Left cardiac atrium (tissue), 4 donors: Measurements from ENCODE around the gene ZFP90. TPM values are rescaled to one million over a fixed set of nuclear protein-coding genes. Genes with fewer than 3 reads are reported as not detected.
"Not testable (repeated sequence)": the region's sequence is repeated elsewhere in the genome, so short reads cannot be mapped to it uniquely, and the experiment has no call there.

ENCODE experiments used
- ATAC-seq, 2 donors: fragments of 200-7000 bp; cut with Tn5 transposase; one replicate each; pipeline ENCODE4 v1.9.1; 2020; ENCODE audit warnings: mild to moderate bottlenecking in 2 of 2, moderate library complexity in 2 of 2
- DNase-seq: peaks from one replicate; pipeline ENCODE4 v3.0.0-alpha.2; 2020
- intact Hi-C, 2 donors: fragments of 100-400 bp; cut with DNase I; formaldehyde crosslinking; loops; one replicate each; pipeline versions ENCODE4 v1.14.1 to v1.15.1; 2022 to 2023
- total RNA-seq, 2 donors: library from RNA; stranded (reverse); fragmentation: NEBNext Ultra II Directional; extraction: Animal tissue kit (Norgen Biotek cat#: 25700); gene quantifications; one replicate each; pipeline ENCODE4 v1.2.1, GENCODE V29; 2021
- donor health status: DM: no; HTN: yes; CAD: no.
- donor health status: DM: no; HTN: yes; CAD: no; lungs with severe emphysema.
- donor health status: DM: yes; HTN: yes; CAD: no.
- donor health status: Dilated cardiomyopathy.

ZFP90 gene
- total RNA-seq, 2 donors from 2014 or later: 10.5 to 13.2 TPM

DNA sequence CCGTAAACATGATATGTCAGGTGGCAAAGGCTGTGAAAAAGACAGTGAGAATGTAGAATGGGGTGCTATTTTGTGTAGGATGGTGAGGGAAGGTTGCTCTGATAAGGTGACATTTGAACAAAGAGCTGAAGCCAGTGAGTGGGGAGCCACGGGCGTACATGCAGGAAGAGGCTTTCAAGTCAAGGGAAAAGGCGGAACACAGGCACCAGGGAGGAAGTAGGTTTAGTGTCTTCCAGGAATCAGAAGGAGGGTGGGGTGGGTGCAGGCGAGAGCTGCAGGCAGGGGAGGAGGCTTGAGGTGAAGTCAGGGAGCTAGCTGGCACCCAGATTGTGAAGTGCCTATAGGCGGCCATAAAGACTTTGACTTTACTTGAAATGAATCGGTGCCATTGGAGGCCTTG, 14.1 kb downstream of the ZFP90 start:
- ATAC-seq (no peak), DNase-seq (no peak)
- intact Hi-C loops: no loop called here

DNA sequence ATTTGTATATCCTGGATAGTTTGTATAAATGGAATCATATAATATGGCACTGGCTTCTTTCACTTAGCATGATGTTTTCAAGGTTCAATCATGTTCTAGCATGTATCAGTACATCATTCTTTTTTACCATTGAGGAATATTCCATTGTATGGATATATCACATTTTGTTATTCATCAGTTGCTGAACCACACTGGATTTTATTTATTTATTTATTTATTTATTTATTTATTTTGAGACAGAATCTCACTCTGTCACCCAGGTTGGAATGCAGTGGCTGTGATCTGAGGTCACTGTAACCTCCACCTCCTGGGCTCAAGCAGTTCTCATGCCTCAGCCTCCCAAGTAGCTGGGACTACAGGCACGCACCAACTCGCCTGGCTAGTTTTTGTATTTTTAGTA, 21.2 kb downstream of the ZFP90 start:
- DNase-seq, ATAC-seq, intact Hi-C loops: not testable (repeated sequence)

DNA sequence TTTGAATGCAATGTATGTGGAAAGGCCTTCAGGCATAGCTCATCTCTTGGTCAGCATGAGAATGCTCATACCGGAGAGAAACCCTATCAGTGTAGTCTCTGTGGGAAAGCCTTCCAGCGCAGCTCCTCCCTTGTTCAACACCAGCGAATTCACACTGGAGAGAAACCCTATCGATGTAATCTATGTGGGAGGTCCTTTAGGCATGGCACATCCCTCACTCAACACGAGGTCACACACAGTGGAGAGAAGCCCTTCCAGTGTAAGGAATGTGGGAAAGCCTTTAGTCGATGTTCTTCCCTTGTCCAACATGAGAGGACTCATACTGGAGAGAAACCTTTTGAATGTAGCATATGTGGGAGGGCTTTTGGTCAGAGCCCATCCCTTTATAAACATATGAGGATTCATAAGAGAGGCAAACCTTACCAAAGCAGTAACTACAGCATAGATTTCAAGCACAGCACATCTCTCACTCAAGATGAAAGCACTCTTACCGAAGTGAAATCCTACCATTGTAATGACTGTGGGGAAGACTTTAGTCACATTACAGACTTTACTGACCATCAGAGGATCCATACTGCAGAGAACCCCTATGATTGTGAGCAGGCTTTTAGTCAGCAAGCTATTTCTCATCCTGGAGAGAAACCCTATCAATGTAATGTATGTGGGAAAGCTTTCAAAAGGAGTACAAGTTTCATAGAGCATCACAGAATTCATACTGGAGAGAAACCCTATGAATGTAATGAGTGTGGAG, 24.7 kb downstream of the ZFP90 start:
- ATAC-seq: no peak
- no peak for DNase-seq
- intact Hi-C loops: no loop called here

DNA sequence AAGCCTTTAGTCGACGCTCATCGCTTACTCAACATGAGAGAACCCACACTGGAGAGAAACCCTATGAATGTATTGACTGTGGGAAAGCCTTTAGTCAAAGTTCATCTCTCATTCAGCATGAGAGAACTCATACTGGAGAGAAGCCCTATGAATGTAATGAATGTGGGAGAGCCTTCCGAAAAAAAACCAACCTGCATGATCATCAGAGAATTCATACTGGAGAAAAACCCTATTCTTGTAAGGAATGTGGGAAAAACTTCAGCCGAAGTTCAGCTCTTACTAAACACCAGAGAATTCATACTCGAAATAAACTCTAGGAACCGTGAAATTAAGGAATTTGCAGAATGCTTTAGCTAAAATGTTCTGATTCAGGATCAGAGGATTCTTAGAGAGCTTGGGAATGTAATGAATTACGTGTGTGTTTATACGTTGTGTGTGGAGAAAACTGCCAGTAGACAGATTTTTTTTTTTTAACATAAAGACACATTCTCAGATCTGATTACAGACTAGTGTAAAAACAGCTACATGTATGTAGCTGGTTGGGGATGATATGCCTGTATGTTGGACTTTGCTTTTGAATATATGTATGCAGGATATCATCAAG, 25.4 kb downstream of the ZFP90 start:
- intact Hi-C loops: no loop called here

DNA sequence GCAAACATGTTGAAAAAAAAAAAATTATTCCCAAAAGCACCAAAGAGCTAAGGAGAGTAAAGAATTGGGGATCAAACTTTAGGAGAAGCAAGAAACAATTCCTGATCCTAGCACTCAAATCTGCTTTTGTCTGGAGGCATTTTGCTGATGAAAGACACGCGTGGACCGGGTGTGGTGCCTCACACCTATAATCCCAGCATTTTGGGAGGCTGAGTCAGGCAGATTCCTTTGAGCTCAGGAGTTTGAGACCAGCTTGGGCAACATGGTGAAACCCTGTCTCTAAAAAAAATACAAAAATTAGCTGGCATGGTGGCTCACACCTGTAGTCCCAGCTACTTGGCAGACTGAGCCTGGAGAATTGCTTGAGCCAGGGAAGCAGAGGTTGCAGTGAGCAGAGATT, 35.4 kb downstream of the ZFP90 start:
- intact Hi-C loops: no loop called here

More for the DNA sequence above, 25.4 kb downstream of the ZFP90 start:
- DNase-seq: no peak
- ATAC-seq: no peak

DNA sequence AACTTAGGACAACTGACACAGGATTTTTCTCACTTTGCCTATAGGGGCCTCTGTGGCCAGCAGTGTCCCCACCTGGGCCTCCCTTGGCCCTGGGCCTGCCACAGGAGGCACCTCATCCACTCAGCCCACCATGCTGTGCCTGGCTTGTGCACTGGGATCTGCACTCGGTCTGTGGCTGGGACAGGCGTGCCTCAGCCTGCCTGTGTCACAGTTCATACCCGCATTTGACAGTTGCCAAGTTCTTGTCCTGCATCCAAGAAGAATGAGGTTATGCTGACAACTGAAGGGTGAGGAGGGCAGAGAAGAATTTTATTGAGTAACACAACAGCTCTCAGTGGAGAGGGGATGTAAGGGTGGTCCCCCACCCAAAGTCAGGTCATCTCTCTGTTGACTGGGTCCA, 36.0 kb downstream of the ZFP90 start:
- intact Hi-C loops: no loop called here
- ATAC-seq: no peak
- DNase-seq: no peak

More for the DNA sequence above, 35.4 kb downstream of the ZFP90 start:
- ATAC-seq (no peak), DNase-seq (no peak)

DNA sequence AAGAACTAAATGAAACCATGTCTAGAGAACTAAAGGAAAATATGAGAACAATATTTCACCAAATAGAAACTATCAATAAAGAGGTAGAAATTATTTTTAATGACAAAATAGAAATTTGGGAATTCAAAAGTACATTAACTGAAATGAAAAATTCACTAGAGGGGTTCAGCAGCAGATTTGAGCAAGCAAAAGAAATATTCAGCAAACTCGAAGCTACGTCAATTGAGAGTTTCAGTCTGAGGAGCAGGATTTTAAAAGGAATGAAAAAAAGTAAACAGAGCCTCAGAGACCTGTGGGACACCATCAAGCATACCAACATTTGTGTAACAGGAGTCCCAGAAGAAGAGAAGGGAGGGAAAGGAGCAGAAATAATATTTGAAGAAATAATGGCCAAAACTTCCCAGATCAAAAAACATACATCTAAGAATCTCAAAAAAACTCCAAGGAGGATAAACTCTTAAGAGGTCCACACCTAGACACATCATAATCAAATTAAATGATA, 38.3 kb downstream of the ZFP90 start:
- intact Hi-C loops: no loop called here
- DNase-seq: no peak

DNA sequence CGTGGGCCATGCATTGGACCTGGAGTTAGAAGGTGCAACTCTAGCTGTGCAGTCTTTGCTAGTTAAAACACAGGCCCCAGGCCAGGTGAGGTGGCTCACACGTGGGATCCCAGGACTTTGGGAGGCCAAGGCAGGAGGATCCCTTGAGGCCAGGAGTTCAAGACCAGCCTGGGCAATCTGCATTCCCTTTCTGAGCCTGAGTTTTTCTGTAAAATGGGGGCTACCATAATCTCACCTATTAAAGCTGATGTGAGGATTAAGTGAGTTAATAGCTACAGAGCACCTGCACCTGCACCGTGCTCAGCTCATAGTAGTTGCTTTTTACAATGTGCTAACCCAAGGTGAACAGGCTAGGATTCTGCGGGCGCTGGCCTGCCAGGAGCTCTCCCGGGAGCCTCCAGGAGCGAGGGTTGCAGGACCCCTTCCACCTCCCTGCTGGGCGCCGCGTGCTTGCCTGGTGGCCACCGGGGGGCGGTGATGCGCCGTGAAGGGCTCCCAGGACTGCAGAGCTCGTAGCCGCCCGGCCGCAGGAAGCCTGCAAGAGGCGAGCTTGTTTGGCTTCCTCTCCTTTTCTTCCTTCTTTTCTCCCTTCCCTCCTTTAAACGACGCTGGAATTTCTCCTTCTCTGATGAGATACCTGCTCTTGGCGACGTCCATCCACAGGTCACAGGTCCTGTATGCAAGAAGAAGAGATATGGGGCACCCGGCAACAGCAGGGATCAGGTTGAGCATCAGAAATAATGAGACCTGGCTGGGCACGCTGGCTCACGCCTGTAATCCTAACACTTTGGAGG, 51.3 kb downstream of the ZFP90 start:
- ATAC-seq (peak; percentile 55 to 89), DNase-seq (peak; percentile 25)
- intact Hi-C loops: no loop called here

More for the DNA sequence above, 38.3 kb downstream of the ZFP90 start:
- no peak for ATAC-seq

DNA sequence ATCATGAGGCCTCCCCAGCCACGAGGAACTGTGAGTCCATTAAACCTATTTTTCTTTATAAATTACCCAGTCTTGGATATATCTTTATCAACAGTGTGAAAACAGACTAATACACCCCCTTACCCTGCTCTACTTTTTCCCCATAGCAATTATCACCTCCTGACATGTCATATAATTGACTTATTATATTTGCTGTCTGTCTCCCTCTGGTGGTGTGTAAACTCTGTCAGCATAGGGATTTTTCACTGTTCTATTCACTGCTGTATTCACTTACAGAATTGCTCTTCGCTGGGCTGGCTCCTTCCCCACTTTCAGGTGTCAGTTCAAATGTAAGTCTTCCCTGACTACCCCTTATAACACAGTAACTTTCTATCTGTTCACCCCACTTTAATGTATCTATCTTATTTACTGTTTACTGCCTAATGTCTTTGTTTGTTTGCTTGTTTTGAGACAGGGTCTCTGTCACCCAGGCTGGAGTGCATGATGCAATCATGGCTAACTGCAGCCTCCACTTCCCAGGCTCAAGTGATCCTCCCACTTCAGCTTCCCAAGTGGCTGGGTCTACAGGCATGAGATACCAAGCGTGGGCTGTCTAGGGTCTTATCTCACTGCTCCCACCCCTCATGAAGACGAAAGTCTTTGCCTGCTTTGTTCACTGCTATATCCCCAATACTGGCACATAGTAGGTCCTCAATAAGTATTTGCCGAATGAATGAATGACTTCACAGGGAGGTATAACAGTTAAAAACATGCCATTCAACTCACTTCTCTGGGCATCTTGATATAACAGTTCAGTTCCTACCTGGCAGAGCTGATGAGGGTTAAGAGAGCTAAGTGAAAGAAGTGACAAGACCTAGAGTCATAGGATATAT, 53.6 kb downstream of the ZFP90 start:
- DNase-seq (no peak), ATAC-seq (no peak)
- intact Hi-C loops: no loop called here

DNA sequence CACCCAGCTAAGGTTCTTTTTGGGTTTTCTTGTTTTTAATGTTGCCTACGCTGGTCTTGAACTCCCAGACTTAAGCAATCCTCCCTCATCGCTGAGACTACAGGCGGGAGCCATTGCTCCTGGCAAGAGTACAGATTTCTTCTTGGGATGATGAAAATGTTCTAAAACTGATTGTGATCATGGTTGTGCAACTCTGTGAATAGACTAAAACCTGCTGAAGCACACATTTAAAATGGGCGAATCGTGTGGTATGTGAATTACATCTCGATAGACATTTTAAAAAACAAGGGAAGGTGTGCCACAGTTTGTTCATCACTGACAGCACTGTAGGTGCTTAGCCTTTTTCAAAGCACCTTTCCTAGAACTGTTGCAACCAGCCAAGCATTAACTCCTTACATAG, 57.2 kb downstream of the ZFP90 start:
- DNase-seq (no peak), ATAC-seq (no peak)
- intact Hi-C loops: no loop called here

DNA sequence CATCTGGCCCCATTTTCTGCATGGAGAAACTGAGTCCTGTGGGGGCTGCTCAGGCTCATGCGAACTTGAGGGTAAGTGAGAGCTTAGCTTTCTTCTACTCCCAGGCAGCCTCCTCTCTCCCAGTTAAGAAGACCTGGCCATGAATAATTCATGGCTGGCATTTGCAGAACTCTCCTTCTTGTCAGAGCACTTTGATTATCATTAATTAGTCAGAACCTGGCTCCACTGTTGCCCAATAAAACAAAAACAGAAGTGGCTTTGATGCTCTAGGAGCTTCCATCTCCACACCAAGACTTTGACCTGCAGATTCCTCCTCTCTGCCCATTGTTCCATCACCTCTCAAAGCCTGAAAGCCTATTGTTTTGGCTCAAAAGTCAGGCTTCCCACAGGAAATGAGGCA, 60.5 kb downstream of the ZFP90 start:
- DNase-seq (no peak), ATAC-seq (no peak)
- intact Hi-C loops: no loop called here

DNA sequence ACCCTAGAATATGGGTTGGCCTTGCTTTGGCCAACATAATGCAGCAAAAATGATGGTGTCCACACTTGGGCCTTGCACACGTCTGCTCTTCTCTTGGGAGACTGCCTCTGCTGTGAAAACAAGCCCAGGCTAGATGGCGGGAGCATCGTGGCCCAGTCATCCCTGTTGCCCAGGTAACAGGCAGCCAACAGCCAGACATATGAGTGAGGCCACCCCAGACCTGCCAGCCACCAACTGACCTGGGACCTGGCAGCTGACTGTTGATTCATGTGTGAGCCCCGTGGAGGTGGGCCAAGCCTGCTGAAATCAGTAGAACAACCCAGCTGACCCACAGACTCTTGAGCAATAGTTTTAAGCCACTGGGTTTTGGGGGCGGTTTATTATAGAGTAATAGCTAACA, 66.7 kb downstream of the ZFP90 start:
- intact Hi-C loops: no loop called here
- no peak for ATAC-seq
- DNase-seq: no peak

DNA sequence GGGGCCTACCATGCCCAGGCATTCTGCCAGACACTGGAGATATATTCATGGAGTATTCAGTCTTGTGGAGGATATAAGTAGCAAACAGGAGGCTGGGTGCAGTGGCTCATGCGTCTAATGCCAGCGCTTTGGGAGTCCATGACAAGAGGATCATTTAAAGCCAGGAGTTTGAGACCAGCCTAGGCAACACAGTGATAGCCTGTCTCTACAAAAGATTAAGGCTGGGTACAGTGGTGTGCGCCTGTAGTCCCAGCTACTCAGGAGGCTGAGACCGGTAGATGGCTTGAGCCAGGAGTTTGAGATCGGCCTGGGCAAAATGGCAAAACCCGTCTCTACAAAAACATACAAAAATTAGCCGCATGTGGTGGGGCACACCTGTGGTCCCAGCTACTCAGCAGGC, 68.4 kb downstream of the ZFP90 start:
- ATAC-seq (no peak), DNase-seq (no peak)
- intact Hi-C loops: no loop called here

DNA sequence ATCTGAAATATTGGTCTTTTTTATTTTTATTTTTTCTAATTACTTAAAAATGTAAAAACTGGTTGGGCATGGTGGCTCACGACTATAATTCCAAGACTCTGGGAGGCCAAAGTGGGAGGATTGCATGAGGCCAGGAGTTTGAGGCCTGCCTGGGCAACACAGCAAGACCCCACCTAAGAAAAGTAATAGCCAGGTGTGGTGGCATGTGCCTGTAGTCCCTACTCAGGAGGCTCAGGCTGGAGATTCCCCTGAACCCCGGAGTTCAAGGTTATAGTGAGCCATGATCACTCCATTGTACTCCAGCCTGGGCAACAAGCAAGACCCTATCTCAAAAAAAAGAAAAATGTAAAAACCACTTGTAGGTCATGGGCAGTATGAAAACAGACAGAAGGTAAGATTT, 69.2 kb downstream of the ZFP90 start:
- no peak for ATAC-seq
- intact Hi-C loops: no loop called here
- no peak for DNase-seq

DNA sequence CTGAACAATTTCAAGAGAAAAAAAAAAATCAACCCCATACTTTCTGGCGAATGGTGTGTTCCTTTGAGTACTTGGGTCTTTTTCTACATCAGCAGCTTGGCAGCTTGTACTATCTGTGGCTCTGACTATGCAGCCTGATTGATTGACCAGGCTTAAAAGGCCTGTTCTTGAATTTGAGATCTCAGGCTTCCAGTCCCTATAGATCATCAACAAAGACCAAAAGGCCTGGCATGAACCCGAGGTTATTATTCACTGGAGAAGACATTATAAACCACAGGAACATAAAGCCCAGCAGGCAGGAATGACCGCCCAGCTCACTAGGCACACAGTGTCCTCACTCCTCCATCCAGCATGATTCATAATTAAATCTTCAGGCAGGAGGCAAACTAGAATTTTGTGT, 73.9 kb downstream of the ZFP90 start:
- DNase-seq (no peak), ATAC-seq (no peak)
- intact Hi-C loops: no loop called here

DNA sequence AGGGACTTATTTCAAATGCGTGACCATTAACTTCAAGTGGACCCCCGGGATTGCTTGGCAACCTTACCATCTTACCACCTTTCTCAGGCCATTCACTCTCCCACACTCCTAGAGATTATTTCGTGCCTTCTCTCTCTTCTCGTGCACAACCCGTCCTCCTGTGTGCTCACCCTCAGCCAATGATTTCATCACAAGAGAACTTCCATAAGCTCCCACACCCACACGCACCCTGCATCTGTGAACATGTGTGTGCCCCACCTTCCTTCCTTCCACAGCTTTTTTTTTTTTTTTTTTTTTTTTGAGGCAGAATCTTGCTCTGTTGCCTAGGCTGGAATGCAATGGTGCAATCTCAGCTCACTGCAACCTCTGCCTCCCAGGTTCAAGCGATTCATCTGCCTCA, 78.6 kb downstream of the ZFP90 start:
- DNase-seq (no peak), ATAC-seq (no peak)
- intact Hi-C loops: no loop called here
